ENCODE measurements around the gene PCDHGA10.

GRCh38 chr5:141374627-141375026 is 38.2 kb upstream of the PCDHGA10 start:
- no peak for TF ChIP-seq EZH2 (IDR thresholded peaks at IDR 0.05; ENCODE audit: insufficient read depth, poor library complexity, severe bottlenecking)
- TF ChIP-seq EZH2phosphoT487 (IDR thresholded peaks at IDR 0.05; ENCODE audit: insufficient read depth, low read depth) = no peak
